Gastroesophageal sphincter (tissue), 3 donors: ENCODE data around the gene FBXO8.

Source experiments
- CTCF ChIP-seq, 4 experiments: fragments of 200-600 bp in 2 of 4; fragments of 450-650 bp in 2 of 4; sonication (generic) in 1 of 4; IDR thresholded peaks; one replicate each; pipeline ENCODE4 v1.5.1; 2017 to 2019; ENCODE audit warnings: antibody characterized with exemption in 4 of 4, mild to moderate bottlenecking in 2 of 4, moderate library complexity in 2 of 4
- EP300 ChIP-seq: sonication (generic); formaldehyde crosslinking; IDR thresholded peaks from one replicate; pipeline ENCODE4 v1.6.1; 2017; ENCODE audit warnings: antibody characterized with exemption, mild to moderate bottlenecking
- POLR2A ChIP-seq, 2 donors: fragments of 450-650 bp; IDR thresholded peaks; one replicate each; pipeline ENCODE4 v1.6.1; 2017; ENCODE audit warnings: antibody characterized with exemption in 2 of 2, mild to moderate bottlenecking in 2 of 2, moderate library complexity in 1 of 2

DNA sequence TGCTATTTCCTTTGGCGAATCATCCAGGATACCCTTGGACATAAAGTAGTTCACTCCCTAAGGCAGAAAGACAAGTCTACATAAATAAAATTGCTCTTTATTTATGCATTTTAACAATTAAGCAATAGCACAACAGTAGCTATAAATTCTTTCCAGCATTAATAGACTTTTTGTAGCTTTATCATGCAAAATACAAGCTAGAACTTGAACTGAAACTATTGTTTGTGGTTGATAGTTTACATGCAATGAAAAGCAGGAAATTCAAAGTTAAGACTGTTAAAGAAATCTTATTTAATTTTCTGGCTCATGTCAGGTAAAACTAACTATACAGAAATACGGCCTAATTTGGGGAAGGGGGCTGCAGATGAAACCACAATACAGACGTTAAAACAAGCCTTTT lies 42.3 kb downstream of the FBXO8 start:
- TF ChIP-seq CTCF (IDR thresholded peaks at IDR 0.05) = no peak
- no peak for TF ChIP-seq EP300
- TF ChIP-seq POLR2A (IDR thresholded peaks at IDR 0.05) = no peak
